UCSD-AML1 (cell line): ENCODE results near the gene GPR146.

ENCODE experiments used
- DNase-seq: peaks from one replicate; lab custom pipeline; 2025; ENCODE audit not compliant: unreplicated experiment; lab: John Stamatoyannopoulos, UW

The GPR146 gene

GRCh38 chr7:1011297-1012003 lies 32.9 kb upstream of the GPR146 start:
- DNase-seq: no peak

- peak; percentile 49 for DNase-seq
Measured at GRCh38 chr7:1012004-1012715, 32.2 kb upstream of the GPR146 start.

GRCh38 chr7:1012716-1013095 lies 31.6 kb upstream of the GPR146 start:
- DNase-seq: no peak

GRCh38 chr7:1013581-1013980 lies 30.8 kb upstream of the GPR146 start:
- DNase-seq: no peak

- no peak for DNase-seq
Measured at GRCh38 chr7:1014681-1015080, 29.7 kb upstream of the GPR146 start.

- DNase-seq: no peak
Measured at GRCh38 chr7:1015196-1016121, 28.9 kb upstream of the GPR146 start.

GRCh38 chr7:1016577-1017531 lies 27.5 kb upstream of the GPR146 start:
- no peak for DNase-seq

- no peak for DNase-seq
Measured at GRCh38 chr7:1017586-1018333, 26.6 kb upstream of the GPR146 start.

- no peak for DNase-seq
Measured at GRCh38 chr7:1018334-1018695, 26.0 kb upstream of the GPR146 start.

GRCh38 chr7:1019255-1019785 lies 25.0 kb upstream of the GPR146 start:
- DNase-seq: no peak

GRCh38 chr7:1019789-1020610 lies 24.3 kb upstream of the GPR146 start:
- DNase-seq: no peak

- DNase-seq: no peak
Measured at GRCh38 chr7:1020849-1021251, 23.5 kb upstream of the GPR146 start.

GRCh38 chr7:1021366-1021765 lies 23.0 kb upstream of the GPR146 start:
- no peak for DNase-seq

- no peak for DNase-seq
Measured at GRCh38 chr7:1021931-1022330, 22.4 kb upstream of the GPR146 start.

GRCh38 chr7:1022356-1022755 lies 22.0 kb upstream of the GPR146 start:
- DNase-seq: no peak

GRCh38 chr7:1022801-1023465 lies 21.4 kb upstream of the GPR146 start:
- DNase-seq: no peak

GRCh38 chr7:1024331-1024841 lies 20.0 kb upstream of the GPR146 start:
- DNase-seq: no peak
